Ascending aorta (tissue), 2 donors: ENCODE measurements around the gene NOM1. TPM values are rescaled to one million over a fixed set of nuclear protein-coding genes. Genes with fewer than 3 reads are reported as not detected.
"Not testable (repeated sequence)": the region's sequence is repeated elsewhere in the genome, so short reads cannot be mapped to it uniquely, and the experiment has no call there.

Source experiments
- DNase-seq, 2 donors: peaks; one replicate each; pipeline ENCODE4 v3.0.0-alpha.2; 2019; ENCODE audit warnings: low spot score in 2 of 2
- H3K27ac ChIP-seq, 2 donors: fragments of 200-600 bp; sonication (generic); one replicate each; pipeline ENCODE4 v1.5.1; 2016 to 2017; ENCODE audit warnings: mild to moderate bottlenecking in 1 of 2
- H3K27me3 ChIP-seq: fragments of 200-600 bp; sonication (generic); one replicate; pipeline ENCODE4 v1.5.1; 2017
- H3K36me3 ChIP-seq, 2 donors: fragments of 200-600 bp; sonication (generic); one replicate each; pipeline ENCODE4 v1.5.1; 2016
- H3K4me1 ChIP-seq, 2 donors: fragments of 200-600 bp; sonication (generic); one replicate each; pipeline ENCODE4 v1.5.1; 2016 to 2017; ENCODE audit warnings: mild to moderate bottlenecking in 1 of 2
- H3K4me3 ChIP-seq, 2 donors: fragments of 200-600 bp; sonication (generic); one replicate each; pipeline ENCODE4 v1.5.1; 2016 to 2017; ENCODE audit warnings: mild to moderate bottlenecking in 1 of 2
- H3K9me3 ChIP-seq, 2 donors: fragments of 200-600 bp; sonication (generic); one replicate each; pipeline ENCODE4 v1.5.1; 2016
- intact Hi-C: fragments of 100-400 bp; cut with DNase I; formaldehyde crosslinking; loops from one replicate; pipeline ENCODE4 v1.15.1; 2023
- total RNA-seq: library from RNA; depleted of rRNA; stranded (reverse); fragments of >200 nt; gene quantifications from one replicate; pipeline ENCODE4 v1.1.0, GENCODE V29; 2016
- TF ChIP-seq, protein P1 (sequence below), 3 experiments: fragments of 200-600 bp in 2 of 3; fragments of 450-650 bp in 1 of 3; sonication (generic) in 2 of 3; IDR thresholded peaks; one replicate each; pipeline ENCODE4 v1.5.1; 2016 to 2019; ENCODE audit warnings: antibody characterized with exemption in 3 of 3, mild to moderate bottlenecking in 1 of 3, moderate library complexity in 1 of 3

The NOM1 gene
- total RNA-seq, 1 donor from 2014 or later = 16.1 TPM

DNA sequence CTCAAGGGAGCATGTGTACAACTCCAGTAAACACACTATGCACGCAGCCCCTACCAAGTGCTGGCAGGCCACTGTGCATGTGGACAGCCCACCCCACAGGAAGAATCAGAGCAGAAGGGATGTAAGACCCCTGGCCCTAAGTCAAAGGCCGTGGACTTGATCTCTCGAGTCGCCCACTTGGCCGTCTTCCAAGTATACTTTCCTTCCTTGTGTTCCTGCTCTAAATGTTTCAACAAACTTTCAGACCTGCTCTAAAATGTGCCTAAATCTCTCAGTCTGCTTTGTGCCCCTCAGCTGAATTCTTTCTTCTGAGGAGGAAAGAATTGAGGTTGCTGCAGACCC, 21.1 kb upstream of the NOM1 start:
- Histone ChIP-seq H3K27ac (no peak overlapping the region), H3K9me3 (no peaks in the 10 kb centered on the region), H3K4me3 (no peak overlapping the region), H3K4me1 (no peaks in the 10 kb centered on the region), H3K27me3 (no peaks in the 10 kb centered on the region), H3K36me3 (no peaks in the 10 kb centered on the region)
- TF ChIP-seq, protein P1, sequence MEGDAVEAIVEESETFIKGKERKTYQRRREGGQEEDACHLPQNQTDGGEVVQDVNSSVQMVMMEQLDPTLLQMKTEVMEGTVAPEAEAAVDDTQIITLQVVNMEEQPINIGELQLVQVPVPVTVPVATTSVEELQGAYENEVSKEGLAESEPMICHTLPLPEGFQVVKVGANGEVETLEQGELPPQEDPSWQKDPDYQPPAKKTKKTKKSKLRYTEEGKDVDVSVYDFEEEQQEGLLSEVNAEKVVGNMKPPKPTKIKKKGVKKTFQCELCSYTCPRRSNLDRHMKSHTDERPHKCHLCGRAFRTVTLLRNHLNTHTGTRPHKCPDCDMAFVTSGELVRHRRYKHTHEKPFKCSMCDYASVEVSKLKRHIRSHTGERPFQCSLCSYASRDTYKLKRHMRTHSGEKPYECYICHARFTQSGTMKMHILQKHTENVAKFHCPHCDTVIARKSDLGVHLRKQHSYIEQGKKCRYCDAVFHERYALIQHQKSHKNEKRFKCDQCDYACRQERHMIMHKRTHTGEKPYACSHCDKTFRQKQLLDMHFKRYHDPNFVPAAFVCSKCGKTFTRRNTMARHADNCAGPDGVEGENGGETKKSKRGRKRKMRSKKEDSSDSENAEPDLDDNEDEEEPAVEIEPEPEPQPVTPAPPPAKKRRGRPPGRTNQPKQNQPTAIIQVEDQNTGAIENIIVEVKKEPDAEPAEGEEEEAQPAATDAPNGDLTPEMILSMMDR (IDR thresholded peaks at IDR 0.05) = no peak
- intact Hi-C loops = no loop called here
- DNase-seq = no peak

- H3K27me3 ChIP-seq = no peaks in the 10 kb centered on the region
- H3K36me3 ChIP-seq = no peaks in the 10 kb centered on the region
- intact Hi-C loops = no loop called here
- no peaks in the 10 kb centered on the region for H3K4me1 ChIP-seq
- no peaks in the 10 kb centered on the region for H3K9me3 ChIP-seq
- no peak overlapping the region for H3K27ac ChIP-seq
- TF ChIP-seq, protein P1 (IDR thresholded peaks at IDR 0.05) = no peak
- DNase-seq = no peak
- H3K4me3 ChIP-seq = no peak overlapping the region
These were observed 19.5 kb upstream of the NOM1 start for GRCh38 chr7:156929789-156930539.

DNA sequence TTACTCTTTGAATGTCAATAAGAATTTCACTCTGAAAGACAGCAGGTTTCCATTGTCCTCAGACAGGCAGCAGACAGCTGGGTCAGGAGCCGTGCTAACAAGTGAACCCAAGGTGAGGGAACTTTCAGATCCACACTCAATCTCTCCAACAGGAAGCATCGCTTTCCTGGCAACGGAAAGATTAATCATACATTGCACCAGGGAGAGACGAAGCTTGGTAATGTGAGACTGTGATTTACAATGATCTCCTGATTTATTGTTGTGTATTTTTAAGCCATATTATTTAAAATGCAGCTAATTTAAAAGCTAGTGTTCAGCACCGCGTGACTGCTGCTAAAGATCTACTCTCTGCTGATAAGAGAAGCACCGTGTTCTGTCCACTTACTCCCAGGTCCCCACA, 17.5 kb upstream of the NOM1 start:
- H3K4me3 ChIP-seq = no peak overlapping the region
- no peak for DNase-seq

DNA sequence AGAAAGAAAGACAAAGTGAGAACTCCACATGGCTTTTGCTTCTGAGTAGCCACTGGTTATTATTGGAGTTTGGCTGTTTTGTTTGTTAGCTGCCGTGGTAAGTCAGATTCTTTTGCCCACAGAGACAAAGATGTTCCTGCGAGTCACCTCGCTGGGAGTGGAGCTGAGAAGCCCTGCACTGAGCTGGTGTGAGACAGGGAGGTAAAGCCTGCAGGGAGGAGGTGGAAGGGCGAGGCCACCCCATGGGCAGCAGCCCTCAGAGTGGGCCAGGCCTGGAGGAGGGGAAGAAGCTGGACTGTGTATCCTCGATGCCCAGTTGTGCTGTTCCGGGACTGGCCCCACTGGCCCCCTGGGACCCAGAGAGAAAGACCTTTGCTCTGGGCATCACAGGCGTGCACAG, 14.3 kb upstream of the NOM1 start:
- Histone ChIP-seq H3K4me1 (no peaks in the 10 kb centered on the region), H3K4me3 (no peak overlapping the region), H3K9me3 (no peaks in the 10 kb centered on the region), H3K27me3 (no peaks in the 10 kb centered on the region), H3K36me3 (no peaks in the 10 kb centered on the region), H3K27ac (no peak overlapping the region)
- TF ChIP-seq, protein P1 (IDR thresholded peaks at IDR 0.05) = no peak
- intact Hi-C loops = no loop called here
- DNase-seq = no peak

More for the DNA sequence above, 17.5 kb upstream of the NOM1 start:
- TF ChIP-seq, protein P1 (IDR thresholded peaks at IDR 0.05) = no peak
- Histone ChIP-seq H3K9me3 (no peaks in the 10 kb centered on the region), H3K4me1 (no peaks in the 10 kb centered on the region), H3K27me3 (no peaks in the 10 kb centered on the region), H3K36me3 (no peaks in the 10 kb centered on the region), H3K27ac (no peak overlapping the region)
- intact Hi-C loops = no loop called here

DNA sequence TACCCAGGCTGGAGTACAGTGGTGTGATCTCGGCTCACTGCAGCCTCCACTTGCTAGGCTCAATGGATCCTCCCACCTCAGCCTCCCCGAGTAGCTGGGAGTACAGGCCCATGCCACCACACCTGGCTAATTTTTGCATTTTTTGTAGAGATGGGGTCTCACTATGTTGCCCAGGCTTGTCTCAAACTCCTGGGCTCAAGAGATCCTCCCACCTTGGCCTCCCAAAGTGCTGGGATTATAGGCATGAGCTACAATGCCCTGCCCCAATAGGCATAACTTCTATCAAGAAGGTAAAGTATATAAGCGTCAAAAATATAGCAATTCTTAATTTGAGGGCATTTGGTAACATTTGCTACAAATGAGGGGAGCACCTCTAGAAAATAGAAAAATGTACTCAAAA, 12.7 kb upstream of the NOM1 start:
- H3K4me1 ChIP-seq, H3K4me3 ChIP-seq, H3K36me3 ChIP-seq, intact Hi-C loops, H3K27ac ChIP-seq, H3K27me3 ChIP-seq, H3K9me3 ChIP-seq, DNase-seq: not testable (repeated sequence)

DNA sequence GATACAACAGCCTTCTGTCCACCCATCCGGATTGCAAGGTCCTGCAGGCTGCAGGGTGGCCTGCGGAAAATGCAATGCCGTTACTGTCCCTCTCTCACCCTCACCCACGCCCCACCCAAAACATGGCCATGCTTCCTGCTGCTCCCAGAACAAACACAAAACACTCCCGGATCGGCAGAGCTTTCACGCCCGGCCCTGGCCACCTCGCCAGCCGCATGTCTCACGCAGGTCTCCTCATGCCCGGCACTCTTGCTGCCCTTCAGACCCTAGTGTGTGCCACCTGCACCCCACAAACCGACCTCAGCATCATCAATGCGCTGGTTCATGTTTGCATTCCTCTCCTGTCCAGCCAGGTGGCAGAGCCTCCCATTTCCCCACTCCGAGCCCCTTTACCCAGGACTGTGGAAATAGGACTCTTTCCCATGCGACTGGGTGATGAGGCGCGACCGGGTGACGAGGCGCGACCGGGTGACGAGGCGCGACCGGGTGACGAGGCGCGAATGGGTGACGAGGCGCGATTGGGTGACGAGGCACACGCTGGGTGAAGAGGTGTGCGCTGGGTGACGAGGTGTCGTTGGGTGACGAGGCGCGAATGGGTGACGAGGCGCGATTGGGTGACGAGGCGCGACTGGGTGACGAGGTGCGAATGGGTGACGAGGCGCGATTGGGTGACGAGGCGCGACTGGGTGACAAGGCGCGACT, 8.9 kb upstream of the NOM1 start:
- DNase-seq = no peak
- H3K4me1 ChIP-seq = no peaks in the 10 kb centered on the region
- H3K9me3 ChIP-seq = no peaks in the 10 kb centered on the region
- TF ChIP-seq, protein P1 (IDR thresholded peaks at IDR 0.05) = no peak
- H3K27ac ChIP-seq = no peak overlapping the region
- H3K27me3 ChIP-seq = no peaks in the 10 kb centered on the region
- H3K36me3 ChIP-seq = no peaks in the 10 kb centered on the region
- intact Hi-C loops = no loop called here
- H3K4me3 ChIP-seq = no peak overlapping the region
